Measurements from ENCODE around the gene SLC35G6.

SLC35G6 gene

DNA sequence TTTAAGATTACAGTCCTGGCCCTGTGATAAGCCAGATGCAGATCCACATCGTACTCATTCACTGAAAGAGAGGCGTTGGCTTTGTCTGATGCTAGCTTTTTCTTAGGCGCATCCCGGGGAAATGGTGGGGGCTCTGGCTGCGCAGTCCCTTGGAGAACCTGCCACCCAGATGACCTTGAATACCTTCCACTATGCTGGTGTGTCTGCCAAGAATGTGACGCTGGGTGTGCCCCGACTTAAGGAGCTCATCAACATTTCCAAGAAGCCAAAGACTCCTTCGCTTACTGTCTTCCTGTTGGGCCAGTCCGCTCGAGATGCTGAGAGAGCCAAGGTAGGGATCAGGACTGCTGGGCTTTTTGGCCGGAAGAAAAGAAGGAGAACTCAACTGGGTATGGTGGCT, 26.9 kb downstream of the SLC35G6 start:
- no peak for DNase-seq (ENCODE audit: low read depth)

DNA sequence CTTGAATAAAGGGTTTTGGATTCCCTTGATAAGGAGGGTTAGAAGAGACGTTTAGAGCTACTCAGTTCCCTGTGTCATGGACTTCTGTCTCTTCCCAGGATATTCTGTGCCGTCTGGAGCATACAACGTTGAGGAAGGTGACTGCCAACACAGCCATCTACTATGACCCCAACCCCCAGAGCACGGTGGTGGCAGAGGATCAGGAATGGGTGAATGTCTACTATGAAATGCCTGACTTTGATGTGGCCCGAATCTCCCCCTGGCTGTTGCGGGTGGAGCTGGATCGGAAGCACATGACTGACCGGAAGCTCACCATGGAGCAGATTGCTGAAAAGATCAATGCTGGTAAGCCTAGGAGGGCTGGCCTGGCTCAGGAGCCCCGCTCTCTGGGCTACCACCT, 27.6 kb downstream of the SLC35G6 start:
- DNase-seq (ENCODE audit: low read depth), result no peak

DNA sequence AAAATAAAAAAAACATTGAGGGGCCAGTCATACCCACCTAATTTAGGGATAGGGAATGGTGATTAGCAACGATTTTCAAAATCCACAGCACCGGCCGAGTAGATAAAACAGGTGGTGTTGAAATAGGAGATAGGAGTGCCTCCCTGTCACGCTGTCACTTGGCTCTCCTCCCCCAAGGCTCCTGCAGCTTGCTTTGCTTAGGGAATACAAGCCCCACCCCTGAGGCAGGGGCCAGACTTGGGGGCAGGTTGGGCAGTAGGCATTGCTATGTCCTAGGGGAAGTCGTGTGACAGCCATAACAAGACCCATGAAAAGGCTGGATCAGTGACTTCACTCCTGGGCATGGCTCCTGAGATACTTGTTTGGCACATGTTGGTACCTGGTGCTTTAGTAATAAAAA, 28.7 kb downstream of the SLC35G6 start:
- DNase-seq (ENCODE audit: low read depth), result no peak

DNA sequence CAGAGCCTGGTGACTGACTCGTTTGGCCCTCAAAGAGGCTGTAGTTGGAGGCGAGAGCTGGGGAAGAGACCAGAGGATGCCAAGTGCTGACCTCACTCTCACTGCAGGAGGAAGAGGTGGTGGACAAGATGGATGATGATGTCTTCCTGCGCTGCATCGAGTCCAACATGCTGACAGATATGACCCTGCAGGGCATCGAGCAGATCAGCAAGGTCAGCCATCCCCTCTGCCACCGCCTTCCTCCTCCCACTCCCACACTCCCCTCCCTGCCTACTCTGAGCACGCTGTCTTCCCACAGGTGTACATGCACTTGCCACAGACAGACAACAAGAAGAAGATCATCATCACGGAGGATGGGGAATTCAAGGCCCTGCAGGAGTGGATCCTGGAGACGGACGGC, 29.9 kb downstream of the SLC35G6 start:
- no peak for DNase-seq (ENCODE audit: low read depth)

DNA sequence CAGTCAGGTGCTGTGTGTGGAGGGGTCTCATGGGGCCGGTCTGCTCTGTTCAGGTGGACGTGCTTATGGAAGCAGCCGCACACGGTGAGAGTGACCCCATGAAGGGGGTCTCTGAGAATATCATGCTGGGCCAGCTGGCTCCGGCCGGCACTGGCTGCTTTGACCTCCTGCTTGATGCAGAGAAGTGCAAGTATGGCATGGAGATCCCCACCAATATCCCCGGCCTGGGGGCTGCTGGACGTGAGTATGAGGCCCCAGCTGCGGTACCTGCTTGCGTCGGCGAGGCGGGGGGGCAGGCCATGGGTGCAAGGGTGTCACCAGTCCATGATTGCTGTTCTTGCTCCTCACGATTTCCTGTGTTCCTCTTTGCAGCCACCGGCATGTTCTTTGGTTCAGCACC, 30.9 kb downstream of the SLC35G6 start:
- no peak for DNase-seq (ENCODE audit: low read depth)

DNA sequence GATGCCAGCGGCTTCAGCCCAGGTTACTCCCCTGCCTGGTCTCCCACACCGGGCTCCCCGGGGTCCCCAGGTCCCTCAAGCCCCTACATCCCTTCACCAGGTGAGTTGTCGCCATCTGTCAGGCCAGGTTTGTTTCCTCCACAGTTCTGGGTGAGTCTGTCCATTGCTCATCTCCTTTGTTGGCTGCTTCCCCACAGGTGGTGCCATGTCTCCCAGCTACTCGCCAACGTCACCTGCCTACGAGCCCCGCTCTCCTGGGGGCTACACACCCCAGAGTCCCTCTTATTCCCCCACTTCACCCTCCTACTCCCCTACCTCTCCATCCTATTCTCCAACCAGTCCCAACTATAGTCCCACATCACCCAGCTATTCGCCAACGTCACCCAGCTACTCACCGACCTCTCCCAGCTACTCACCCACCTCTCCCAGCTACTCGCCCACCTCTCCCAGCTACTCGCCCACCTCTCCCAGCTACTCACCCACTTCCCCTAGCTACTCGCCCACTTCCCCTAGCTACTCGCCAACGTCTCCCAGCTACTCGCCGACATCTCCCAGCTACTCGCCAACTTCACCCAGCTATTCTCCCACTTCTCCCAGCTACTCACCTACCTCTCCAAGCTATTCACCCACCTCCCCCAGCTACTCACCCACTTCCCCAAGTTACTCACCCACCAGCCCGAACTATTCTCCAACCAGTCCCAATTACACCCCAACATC, 31.7 kb downstream of the SLC35G6 start:
- no peak for DNase-seq (ENCODE audit: low read depth)

DNA sequence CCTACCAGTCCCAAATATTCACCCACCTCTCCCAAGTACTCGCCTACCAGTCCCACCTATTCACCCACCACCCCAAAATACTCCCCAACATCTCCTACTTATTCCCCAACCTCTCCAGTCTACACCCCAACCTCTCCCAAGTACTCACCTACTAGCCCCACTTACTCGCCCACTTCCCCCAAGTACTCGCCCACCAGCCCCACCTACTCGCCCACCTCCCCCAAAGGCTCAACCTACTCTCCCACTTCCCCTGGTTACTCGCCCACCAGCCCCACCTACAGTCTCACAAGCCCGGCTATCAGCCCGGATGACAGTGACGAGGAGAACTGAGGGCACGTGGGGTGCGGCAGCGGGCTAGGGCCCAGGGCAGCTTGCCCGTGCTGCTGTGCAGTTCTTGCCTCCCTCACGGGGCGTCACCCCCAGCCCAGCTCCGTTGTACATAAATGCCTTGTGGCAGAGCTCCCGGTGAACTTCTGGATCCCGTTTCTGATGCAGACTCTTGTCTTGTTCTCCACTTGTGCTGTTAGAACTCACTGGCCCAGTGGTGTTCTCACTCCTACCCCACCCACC, 32.7 kb downstream of the SLC35G6 start:
- no peak for DNase-seq (ENCODE audit: low read depth)

DNA sequence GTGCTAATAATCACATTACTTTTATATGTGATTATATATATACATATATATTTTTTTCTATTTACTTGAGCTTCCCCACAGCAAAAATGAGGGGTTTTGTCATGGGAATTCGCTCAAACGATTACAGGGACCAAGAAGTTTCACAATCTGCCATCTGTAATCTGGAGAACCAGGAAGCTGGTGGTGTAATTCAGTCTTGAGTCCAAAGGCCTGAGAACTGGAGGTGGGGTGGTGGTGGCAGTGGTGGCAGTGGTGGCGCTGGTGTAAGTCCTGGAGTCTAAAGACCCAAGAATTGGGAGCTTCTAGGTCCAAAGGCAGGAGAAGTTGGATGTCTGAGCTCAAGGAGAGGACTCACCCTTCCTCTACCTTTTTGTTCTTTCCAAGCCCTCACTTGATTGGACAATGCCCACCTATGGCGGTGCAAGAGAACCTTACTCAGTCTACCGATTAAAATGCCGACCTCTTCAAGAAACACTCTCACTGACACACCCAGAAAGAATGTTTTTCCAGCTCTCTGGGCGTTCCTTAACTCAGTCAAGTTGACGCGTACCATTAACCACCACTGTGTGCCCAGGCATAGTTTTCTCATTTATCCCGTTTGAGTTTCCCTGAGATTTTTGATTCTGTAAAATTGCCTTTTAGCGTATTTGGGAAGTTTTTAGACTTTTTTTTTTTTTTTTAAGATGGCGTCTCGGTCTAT, 34.8 kb downstream of the SLC35G6 start:
- DNase-seq (ENCODE audit: low read depth), result no peak

DNA sequence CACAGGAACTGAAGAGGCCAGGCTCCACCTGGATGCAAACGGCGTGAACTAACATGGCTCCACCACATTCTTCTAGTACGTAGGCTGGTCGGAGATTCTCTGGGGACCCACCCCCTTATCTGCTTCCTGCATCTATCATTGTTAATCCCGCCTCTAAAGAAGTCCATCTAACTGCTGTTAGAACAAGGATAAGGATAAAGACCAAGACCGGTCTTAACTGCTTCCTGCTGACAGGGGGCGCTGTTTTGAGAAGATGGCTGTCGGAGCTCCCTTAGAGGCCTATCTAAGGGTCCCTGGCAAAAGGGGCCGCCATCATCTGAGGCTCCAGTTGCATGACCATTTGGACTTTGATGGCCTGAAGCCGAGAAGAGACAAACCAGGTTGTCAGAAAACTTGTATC, 41.8 kb downstream of the SLC35G6 start:
- no peak for DNase-seq (ENCODE audit: low read depth)

DNA sequence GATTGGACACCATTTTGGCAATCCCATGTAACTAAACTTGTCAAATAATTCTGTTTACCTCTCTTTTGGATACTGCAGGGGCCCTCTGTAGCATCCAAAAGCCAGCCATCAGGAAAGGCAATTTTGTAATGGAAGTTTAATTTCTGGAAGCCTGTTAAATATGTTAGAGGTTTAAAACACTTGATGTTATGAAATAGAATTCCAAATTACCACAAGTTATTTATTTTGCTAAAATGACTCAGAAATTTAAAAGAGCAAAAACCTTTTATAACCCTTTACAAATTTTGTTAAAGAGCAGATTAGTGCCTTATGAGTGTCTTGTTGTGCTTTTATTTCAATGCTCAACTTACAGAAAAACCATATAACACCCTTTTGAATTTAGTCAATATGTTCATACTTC, 47.6 kb downstream of the SLC35G6 start:
- no peak for DNase-seq (ENCODE audit: low read depth)

DNA sequence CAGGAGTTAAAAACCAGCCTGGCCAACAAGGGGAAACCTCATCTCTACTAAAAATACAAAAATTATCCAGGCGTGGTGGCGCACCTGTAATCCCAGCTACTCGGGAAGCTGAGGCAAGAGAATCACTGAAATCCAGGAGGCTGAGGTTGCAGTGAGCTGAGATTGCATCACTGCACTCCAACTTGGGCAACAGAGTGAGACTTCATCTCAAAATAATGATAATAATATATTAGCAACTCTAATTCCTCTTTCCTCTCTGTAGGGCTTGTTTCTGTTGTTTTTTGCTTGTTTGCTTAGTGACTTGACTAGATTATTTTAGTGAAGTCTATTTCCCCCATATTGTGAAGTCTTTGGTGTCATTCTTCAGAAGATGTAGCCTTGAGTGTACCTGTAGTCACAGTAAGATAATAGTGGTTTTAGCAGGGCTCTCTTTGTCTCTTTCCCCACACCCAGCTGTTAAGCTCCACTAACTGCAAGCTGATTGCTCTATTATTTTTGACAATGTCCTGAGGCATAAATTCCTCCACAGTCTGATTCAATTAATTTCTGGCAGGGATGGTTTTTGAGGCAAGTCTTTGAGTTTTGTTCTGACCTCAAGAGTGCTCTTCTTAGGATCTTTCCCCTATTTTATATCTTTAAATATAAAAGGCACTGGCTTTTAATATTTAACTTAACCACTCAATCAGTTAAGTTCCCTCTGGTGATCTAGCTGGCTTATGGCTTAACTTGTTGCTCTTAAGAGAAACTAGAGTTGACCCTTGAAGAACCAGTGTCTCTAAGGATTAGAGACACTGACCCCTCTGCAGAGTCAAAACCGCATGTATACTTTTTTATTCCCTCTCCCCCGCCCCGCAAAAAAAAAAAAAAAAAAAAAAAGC, 49.0 kb downstream of the SLC35G6 start:
- no peak for DNase-seq (ENCODE audit: low read depth)
